K562 (cell line): ENCODE measurements around the gene SET. TPM values are rescaled to one million over a fixed set of nuclear protein-coding genes. Genes with fewer than 3 reads are reported as not detected.

Source experiments
- ATF4 ChIP-seq: fragments of 450-650 bp; formaldehyde crosslinking; IDR thresholded peaks from 2 replicates; pipeline ENCODE4 v1.4.0; 2022; ENCODE audit warnings: mild to moderate bottlenecking, moderate library complexity
- DDX20 ChIP-seq: fragments of 450-650 bp; IDR thresholded peaks from 2 replicates; pipeline ENCODE4 v1.6.1; 2016; ENCODE audit warnings: missing genetic modification characterization, low read depth, mild to moderate bottlenecking, missing compliant biosample characterization, moderate library complexity
- DMBX1 ChIP-seq: fragments of 250-450 bp; sonication (Bioruptor Pico); IDR thresholded peaks from 2 replicates; pipeline ENCODE4 v1.8.0; 2022; ENCODE audit warnings: inconsistent platforms, mild to moderate bottlenecking, moderate library complexity, borderline replicate concordance
- EHMT2 ChIP-seq: fragments of 450-650 bp; IDR thresholded peaks from 2 replicates; pipeline ENCODE4 v1.6.1; 2018; ENCODE audit warnings: antibody characterized with exemption
- GATA2 ChIP-seq: sonication (generic); formaldehyde crosslinking; IDR thresholded peaks from 2 replicates; pipeline ENCODE4 v1.4.0; 2020; ENCODE audit warnings: mild to moderate bottlenecking, missing genetic modification reagents
- ILF3 ChIP-seq: fragments of 450-650 bp; IDR thresholded peaks from 2 replicates; pipeline ENCODE4 v1.6.1; 2018; ENCODE audit warnings: antibody characterized with exemption, mild to moderate bottlenecking, moderate library complexity, borderline replicate concordance
- MAFF ChIP-seq: IDR thresholded peaks from 2 replicates; pipeline ENCODE4 v1.6.1; 2012; ENCODE audit warnings: low read length, improper control_type of control experiment
- MCM2 ChIP-seq: fragments of 450-650 bp; IDR thresholded peaks from 2 replicates; pipeline ENCODE4 v1.6.1; 2017; ENCODE audit warnings: low read depth, mild to moderate bottlenecking
- MTA1 ChIP-seq: fragments of 450-650 bp; IDR thresholded peaks from 2 replicates; pipeline ENCODE4 v1.6.1; 2017; ENCODE audit warnings: borderline replicate concordance
- MTF1 ChIP-seq: fragments of 250-450 bp; sonication (Bioruptor Pico); IDR thresholded peaks from 2 replicates; pipeline ENCODE4 v1.9.0; 2021; ENCODE audit warnings: moderate library complexity, mild to moderate bottlenecking, inconsistent platforms, borderline replicate concordance
- NCOA6 ChIP-seq: fragments of 450-650 bp; IDR thresholded peaks from 2 replicates; pipeline ENCODE4 v1.6.1; 2017; ENCODE audit warnings: mild to moderate bottlenecking
- PTRF ChIP-seq: fragments of 450-650 bp; IDR thresholded peaks from 2 replicates; pipeline ENCODE4 v1.6.1; 2016; ENCODE audit warnings: mild to moderate bottlenecking, missing genetic modification characterization, missing compliant biosample characterization
- SAP30 ChIP-seq: fragments of 200-600 bp; sonication (generic); IDR thresholded peaks from 2 replicates; pipeline ENCODE4 v1.6.1; 2012; ENCODE audit warnings: borderline replicate concordance, low read depth, mild to moderate bottlenecking, moderate library complexity, low read length, control low read depth, inconsistent platforms; ENCODE audit not compliant: insufficient read depth, poor library complexity, severe bottlenecking
- SIX5 ChIP-seq, 2 experiments: IDR thresholded peaks; 2 replicates each; pipeline ENCODE4 v1.6.1; 2011; ENCODE audit warnings: low read length in 2 of 2, borderline replicate concordance in 1 of 2, low read depth in 1 of 2, mild to moderate bottlenecking in 1 of 2, moderate library complexity in 1 of 2; ENCODE audit not compliant: insufficient read depth in 1 of 2
- SMAD3 ChIP-seq: fragments of 450-650 bp; formaldehyde crosslinking; conservative IDR thresholded peaks from 2 replicates; pipeline ENCODE4 v1.4.0; 2020; ENCODE audit warnings: mild to moderate bottlenecking
- TAF1 ChIP-seq: IDR thresholded peaks from 2 replicates; pipeline ENCODE4 v1.6.1; 2011; ENCODE audit warnings: mild to moderate bottlenecking, low read length, moderate library complexity; ENCODE audit not compliant: insufficient read depth, control insufficient read depth, severe bottlenecking; ENCODE audit errors: extremely low read depth
- TAL1 ChIP-seq: fragments of 450-650 bp; IDR thresholded peaks from 2 replicates; pipeline ENCODE4 v1.6.1; 2016; ENCODE audit warnings: mild to moderate bottlenecking
- TRIM24 ChIP-seq, 2 experiments: fragments of 450-650 bp; IDR thresholded peaks; 2 replicates each; pipeline ENCODE4 v1.6.1; 2016
- USF2 ChIP-seq: sonication (generic); formaldehyde crosslinking; IDR thresholded peaks from 2 replicates; pipeline ENCODE4 v1.5.0; 2020; ENCODE audit warnings: missing genetic modification reagents
- ZBTB49 ChIP-seq: sonication (generic); formaldehyde crosslinking; IDR thresholded peaks from 2 replicates; pipeline ENCODE4 v1.8.0; 2022; ENCODE audit warnings: missing genetic modification reagents, mild to moderate bottlenecking, borderline replicate concordance
- ZFP30 ChIP-seq: fragments of 250-450 bp; sonication (Bioruptor Pico); IDR thresholded peaks from 2 replicates; pipeline ENCODE4 v1.8.0; 2022; ENCODE audit warnings: moderate library complexity, mild to moderate bottlenecking, inconsistent platforms, borderline replicate concordance
- ZFP36 ChIP-seq: fragments of 150-350 bp; IDR thresholded peaks from 2 replicates; pipeline ENCODE4 v1.6.1; 2018; ENCODE audit warnings: low read length, low read depth; ENCODE audit not compliant: partially characterized antibody
- ZKSCAN3 ChIP-seq: fragments of 250-450 bp; sonication (Bioruptor Pico); IDR thresholded peaks from 2 replicates; pipeline ENCODE4 v1.4.0; 2020
- ZNF121 ChIP-seq: sonication (generic); formaldehyde crosslinking; conservative IDR thresholded peaks from 2 replicates; pipeline ENCODE4 v1.8.0; 2022; ENCODE audit warnings: missing genetic modification reagents
- ZNF75A ChIP-seq: fragments of 450-650 bp; formaldehyde crosslinking; IDR thresholded peaks from 2 replicates; pipeline ENCODE4 v1.4.0; 2020; ENCODE audit warnings: mild to moderate bottlenecking
- ZNF778 ChIP-seq: fragments of 450-650 bp; formaldehyde crosslinking; IDR thresholded peaks from 2 replicates; pipeline ENCODE4 v1.4.0; 2020; ENCODE audit warnings: mild to moderate bottlenecking, moderate library complexity
- polyA plus RNA-seq, 8 experiments: library from polyadenylated mRNA; depleted of rRNA in 4 of 8; stranded (reverse) in 5 of 8; unstranded in 3 of 8; fragments of >200 nt; fragmentation: Nextera tagmentation in 2 of 8; fragmentation: Illumina TruSeq in 1 of 8; extraction: Ambion mirVana in 2 of 8; extraction: Trizol in 1 of 8; gene quantifications; 2 replicates each; pipeline versions ENCODE4 v1.2.1 to v1.2.3, GENCODE V29; 2011 to 2014; ENCODE audit warnings: inconsistent platforms in 1 of 8, missing spikeins in 1 of 8
- total RNA-seq, 7 experiments: library from RNA; depleted of rRNA in 6 of 7; stranded (reverse); fragments of >200 nt in 6 of 7; fragmentation: Illumina TruSeq in 2 of 7; extraction: Trizol in 2 of 7; gene quantifications; 2 replicates each; pipeline versions ENCODE4 v1.2.1 to v1.2.3, GENCODE V29; 2011 to 2021; ENCODE audit warnings: low replicate concordance in 1 of 7

The SET gene
- total and polyA plus RNA-seq, 9 of the 15 experiments (the other 6 are each of a cell fraction or from before 2014, with no cell fraction given) = 404 to 1,447 (median 907) TPM

GRCh38 chr9:128733256-128733655 lies 44.2 kb downstream of the SET start (continued):
- TF ChIP-seq ZBTB49 (no peak), ZNF121 (CRISPR knock-in tag) (no peak), EHMT2 (peak; percentile 58; the same call in 1 of the 2 replicates), TAF1 (peak; percentile 47), ZNF778 (CRISPR knock-in tag) (no peak), TAL1 (no peak), ZKSCAN3 (CRISPR knock-in tag) (no peak), NCOA6 (no peak), PTRF (no peak), SAP30 (no peak), SMAD3 (CRISPR knock-in tag) (no peak), DMBX1 (CRISPR knock-in tag) (0 out of 2 replicates have a peak, but pooled peaks have one; percentile 39), ATF4 (no peak), ZFP36 (peak; percentile 37), TRIM24 (IDR thresholded peaks at IDR 0.05) (no peak), MAFF (no peak), ZNF75A (CRISPR knock-in tag) (no peak), SIX5 (IDR thresholded peaks at IDR 0.05; ENCODE audit: borderline replicate concordance in 1 of 2, insufficient read depth in 1 of 2, low read depth in 1 of 2, low read length in 2 of 2) (no peak), GATA2 (no peak), USF2 (CRISPR knock-in tag) (no peak), ZFP30 (no peak), MTF1 (CRISPR knock-in tag) (no peak), MCM2 (no peak), DDX20 (tag) (no peak), ILF3 (no peak), MTA1 (no peak)
